GM19328 (cell line): ENCODE measurements around the gene ERFE.

ENCODE experiments used
- ATAC-seq: cut with Tn5 transposase; IDR thresholded peaks from one replicate; pipeline ENCODE4 v1.9.1; 2021; ENCODE audit warnings: mild to moderate bottlenecking, moderate library complexity; ENCODE audit not compliant: unreplicated experiment

ERFE gene

DNA sequence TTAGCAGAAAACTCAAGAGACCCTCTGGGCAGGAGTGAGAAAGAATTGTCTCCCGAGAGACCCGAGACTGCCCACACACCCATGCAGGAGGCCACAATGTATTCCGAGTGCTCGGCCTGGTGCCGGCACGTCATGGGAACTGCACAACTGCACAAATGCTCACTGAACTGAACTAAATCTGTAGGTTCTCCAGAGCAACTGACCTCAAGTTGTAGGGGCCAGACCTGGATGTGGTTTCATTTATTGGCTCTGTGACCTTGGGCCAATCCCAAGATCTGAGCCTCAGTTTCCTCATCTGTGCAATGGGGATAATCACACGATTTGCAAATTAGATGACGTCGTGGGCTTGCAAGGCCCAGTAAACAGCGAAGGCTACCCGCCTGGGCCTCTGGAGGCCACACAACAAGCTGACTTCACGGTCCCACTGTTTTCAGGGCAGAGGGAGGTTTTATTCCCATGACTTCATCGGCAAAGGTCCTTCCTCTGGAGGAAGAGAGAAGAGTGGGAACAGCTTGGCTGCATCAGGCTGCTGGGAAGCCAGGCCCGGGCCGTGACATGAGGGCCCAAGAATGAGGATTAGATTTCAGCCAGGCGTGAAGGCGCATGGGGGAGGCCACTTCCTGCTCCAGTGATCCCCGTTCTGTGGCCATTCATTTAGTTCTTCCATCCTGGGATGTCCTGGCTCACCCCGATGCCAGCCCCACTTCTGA is 3.6 kb upstream of the ERFE start:
- ATAC-seq: no peak

DNA sequence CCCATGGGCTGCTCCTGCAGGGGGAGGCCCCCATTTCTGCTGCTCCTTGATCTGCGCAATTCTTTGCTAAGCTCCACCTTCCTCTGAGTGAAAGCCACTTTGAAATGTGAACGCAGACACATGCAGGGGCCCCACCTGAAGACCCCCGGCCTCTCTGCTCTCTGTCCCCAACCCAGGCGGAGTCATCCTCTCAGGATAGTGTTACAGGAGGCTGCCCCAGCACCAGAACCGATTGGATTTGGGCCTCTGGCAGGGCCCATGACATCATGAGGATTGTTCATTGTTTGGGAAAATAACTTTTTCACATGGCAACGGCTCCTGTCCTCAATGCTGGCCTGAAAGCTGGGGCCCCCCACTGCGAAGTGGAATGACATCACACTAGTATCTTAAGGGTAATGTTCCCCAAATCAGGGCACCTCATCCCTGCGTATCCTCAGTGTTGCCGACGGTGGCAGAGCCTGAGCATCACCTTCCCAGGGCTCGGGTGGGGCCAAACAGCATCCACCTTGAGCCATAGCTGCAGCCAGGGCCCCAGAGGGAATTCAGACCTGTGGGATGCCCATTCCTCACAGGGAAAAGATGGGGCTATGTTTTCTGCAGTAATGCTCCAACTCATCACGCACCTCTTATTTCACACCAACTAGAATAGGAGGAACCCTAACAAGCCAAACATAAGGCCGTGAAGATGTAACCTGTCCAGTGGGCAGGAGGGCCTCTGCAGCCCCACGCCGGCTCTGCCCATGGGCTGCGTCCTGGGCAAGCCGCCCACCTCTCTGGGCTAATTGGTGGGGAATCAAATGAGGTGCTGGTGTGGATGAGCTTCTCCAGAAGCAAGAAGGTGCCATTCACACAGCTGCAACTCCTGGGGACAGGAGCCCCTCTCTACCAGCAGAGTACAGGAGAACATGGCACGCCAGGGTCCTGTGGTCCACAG is 2.7 kb upstream of the ERFE start:
- ATAC-seq: no peak

- ATAC-seq: no peak
Observed at GRCh38 chr2:238157506-238158017, 1.2 kb upstream of the ERFE start.

DNA sequence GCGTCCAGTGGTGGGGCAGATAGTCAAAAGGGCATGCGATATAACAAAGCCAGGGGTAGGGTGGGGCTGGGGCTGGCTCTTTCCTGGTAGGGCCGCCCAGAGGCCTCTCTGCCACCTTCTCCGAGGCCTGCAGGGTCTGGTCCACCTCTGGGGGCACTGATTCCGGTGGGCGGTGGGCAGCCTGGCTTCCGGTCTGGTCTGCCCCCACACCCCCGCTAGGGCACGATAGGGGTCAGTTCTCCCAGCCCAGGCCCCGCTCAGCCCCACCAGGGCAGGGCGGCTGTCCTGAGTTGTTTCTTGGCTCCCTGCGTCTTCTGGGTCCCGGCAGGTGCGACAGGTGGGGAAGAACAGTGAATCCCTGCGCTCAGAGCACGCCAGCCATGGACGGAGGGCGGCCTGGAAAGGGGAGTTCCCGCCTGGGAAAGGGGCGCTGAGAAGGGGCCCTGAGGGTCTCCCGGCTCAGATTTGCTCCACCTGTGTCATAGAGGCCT is 707 bp upstream of the ERFE start:
- no peak for ATAC-seq

DNA sequence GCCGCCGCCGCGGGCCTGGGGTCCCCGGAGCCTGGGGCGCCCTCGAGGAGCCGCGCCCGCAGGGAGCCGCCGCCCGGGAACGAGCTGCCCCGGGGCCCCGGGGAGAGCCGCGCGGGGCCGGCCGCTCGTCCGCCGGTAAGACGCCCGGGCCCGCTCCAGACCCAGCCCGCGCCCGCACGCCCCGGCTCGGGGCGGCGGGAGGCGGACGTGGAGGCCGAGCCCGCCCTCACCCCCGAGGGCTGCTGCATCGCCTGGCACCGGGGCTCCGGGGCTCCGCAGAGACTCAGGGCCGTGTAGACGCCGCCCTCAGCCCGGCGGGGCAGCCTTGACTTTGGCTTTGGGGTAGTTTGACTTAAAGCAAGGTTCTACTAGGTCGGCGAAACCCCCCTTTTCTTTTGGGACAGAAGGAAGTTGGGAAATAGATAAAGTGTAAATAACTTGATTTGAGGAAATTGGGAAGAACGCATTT is 335 bp downstream of the ERFE start:
- no peak for ATAC-seq

DNA sequence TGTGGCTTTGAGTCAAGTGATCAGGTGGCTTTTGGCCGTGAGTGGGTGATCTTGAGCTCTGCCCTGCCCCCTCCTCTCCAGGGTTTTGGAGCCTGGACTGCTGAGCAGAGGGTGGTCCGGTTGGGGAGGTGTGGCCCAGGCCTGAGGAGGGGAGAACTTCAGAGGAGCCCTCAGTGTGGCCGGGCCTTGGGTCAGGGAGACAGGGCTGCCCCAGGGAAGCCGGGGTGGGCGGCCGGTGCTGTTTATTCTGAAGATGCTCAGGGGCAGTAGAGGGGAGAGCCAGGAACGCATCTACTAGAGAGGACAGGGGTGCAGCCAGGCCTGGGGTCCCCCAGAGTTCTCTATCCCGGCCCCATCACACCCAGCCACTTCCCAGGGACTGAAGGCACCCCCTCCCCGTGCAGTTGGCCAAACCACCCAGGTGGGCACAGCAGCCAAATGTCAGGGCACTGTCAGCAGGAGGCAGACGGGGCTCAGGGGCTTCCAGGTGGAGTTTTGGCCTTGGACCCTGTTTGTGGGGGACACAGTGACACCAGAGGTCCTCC is 963 bp downstream of the ERFE start:
- no peak for ATAC-seq

GRCh38 chr2:238160206-238161129 is 1.7 kb downstream of the ERFE start:
- no peak for ATAC-seq

DNA sequence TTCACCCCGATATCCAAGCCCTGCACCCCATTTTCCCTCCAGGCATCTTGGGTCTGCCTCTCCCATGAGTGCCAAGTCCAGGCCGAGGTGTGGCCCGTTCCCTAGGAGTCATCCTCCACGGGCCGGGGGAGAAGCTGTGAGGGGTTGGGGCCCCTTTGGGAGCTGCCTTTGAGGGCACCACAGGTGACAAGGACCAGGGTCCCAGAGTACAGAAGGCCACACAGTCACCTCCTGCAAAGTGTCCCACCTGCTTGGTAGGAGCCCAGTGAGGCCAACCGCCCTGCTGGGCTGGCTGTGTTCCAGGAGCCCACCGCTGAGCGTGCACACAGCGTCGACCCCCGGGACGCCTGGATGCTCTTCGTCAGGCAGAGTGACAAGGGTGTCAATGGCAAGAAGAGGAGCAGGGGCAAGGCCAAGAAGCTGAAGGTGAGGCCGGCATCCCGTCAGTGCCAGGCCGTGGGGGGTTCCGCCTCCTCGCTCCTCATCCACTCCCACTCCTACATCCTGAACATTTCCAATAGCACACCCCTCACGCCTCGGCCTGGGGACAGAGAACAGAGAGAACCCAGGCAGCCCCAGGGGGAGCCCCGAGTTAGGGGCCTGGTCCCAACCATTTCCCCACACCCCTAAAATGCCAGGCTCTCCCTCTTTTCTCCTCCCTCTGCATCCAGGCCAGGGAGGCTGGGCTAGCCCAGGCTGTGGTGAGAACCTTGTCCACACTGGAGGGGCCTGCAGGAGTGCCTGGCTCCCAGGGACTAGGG is 2.7 kb downstream of the ERFE start:
- no peak for ATAC-seq

DNA sequence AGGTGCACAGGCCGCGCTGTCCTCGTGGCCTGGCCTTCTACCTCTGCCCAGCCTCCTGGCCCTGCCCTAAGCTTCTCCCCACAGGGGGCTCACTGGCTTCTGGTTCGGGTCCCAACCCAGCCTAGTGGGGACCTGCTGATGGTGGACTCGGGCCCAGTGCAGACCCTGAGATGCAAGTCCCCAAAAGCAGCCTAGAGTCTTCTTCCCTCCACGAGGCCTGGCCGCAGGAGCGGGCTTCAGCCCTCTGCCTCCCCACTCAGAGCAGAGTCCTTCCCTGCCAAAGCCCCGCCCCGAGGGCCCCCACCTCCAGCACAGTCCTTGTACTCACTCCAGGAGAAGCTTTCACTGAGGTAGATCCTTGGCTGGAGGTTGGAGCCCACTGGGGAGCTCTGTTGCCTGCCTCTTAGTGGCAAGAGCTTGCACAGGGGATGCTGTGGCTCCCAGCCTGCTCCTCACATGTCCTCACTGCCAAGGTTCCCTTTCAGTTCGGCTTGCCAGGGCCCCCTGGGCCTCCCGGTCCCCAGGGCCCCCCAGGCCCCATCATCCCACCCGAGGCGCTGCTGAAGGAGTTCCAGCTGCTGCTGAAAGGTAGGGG is 3.6 kb downstream of the ERFE start:
- no peak for ATAC-seq

GRCh38 chr2:238162846-238163441 is 4.2 kb downstream of the ERFE start:
- ATAC-seq: no peak

- no peak for ATAC-seq
Observed at GRCh38 chr2:238163481-238164198, 4.9 kb downstream of the ERFE start.

DNA sequence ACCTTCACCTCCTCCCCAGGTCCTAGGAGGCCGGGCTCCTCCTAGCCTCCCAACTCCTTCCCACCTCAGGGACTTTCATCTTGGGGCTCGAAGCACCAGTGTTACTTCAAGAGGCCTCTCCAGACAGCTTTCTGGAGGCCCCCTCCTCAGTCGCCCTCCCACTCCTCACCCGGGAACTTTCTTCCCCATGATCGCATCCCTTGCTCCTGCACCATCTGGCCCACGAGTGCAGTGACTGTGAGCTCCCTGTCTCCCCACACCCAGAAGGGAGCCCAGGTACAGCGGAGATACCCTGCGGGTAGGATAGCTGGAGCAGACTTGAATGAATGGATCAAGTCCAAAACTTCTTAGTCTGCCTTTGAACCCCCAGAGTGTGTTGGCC is 6.1 kb downstream of the ERFE start:
- ATAC-seq: no peak

- no peak for ATAC-seq
Observed at GRCh38 chr2:238165288-238165921, 6.6 kb downstream of the ERFE start.

DNA sequence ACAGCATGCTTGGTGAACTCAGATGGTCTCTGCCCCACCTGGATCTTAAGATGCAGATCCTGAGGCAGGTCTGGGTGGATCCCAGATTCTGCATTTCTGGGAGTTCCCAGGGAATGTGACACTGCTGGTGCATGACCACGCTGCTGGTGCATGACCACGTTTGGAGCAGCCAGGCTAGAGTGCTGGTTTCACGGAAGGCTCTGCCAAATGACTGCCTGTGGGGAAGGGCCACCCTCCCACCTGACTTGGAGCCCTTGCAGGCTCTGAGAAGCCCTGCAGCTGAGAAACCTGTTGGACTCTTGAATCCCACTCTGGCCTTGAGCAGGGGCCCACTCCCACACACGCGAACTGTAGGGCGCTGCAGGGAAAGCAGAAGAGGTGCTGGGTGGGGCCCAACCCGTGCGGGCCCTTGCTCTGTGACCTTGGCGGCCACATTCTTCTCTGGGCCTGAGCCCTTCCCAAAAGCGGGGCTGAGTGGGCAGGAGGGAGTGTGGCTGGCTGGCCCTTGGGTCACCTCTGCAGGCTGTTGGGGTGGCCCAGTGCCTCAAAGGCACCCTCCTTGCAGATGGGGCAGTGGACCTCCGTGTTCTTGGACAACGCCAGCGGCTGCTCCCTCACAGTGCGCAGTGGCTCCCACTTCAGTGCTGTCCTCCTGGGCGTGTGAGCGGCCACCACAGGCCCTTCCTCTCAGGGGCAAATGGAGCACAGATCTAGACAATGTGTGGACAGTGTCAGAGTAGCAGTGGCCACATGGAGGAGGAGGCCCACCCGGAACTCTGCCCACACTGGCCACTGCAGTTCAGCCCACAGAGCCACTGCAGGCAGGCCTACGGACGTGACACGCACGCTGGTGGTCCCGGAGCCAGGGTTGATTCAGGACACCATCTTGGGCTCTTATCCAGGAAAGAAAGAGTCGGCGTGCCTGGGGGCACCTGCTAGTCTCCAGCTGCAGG is 7.9 kb downstream of the ERFE start:
- ATAC-seq: no peak

GRCh38 chr2:238167344-238167715 is 8.6 kb downstream of the ERFE start:
- ATAC-seq: no peak

GRCh38 chr2:238167761-238168160 is 9.0 kb downstream of the ERFE start:
- ATAC-seq: no peak
